ENCODE data around the gene MGAT5.
A peak's percentile ranks its signal among the peaks of the same experiment; 100 is the strongest.

Gene MGAT5

DNA sequence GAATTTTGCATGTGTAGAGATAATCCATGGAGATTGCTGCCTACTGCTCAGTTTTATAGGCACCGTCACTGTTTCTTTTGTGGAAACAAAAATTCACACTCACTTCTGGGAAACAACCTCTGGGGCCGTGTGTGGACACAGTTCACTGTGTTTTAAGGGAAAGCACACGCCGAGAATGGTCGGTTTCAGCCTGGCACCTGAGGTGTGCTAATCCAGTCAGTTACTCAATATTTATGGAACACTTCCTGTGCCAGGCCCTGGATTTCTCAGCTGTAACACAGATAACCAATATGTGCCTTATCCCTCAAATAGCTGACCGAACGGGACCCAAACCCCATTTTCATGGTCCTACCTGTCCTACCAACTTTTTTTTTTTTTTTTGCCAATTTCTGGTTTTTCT, 179.6 kb downstream of the MGAT5 start:
- H3K9me3 ChIP-seq (ENCODE audit: control insufficient read depth, low read length) = no peaks in the 10 kb centered on the region

DNA sequence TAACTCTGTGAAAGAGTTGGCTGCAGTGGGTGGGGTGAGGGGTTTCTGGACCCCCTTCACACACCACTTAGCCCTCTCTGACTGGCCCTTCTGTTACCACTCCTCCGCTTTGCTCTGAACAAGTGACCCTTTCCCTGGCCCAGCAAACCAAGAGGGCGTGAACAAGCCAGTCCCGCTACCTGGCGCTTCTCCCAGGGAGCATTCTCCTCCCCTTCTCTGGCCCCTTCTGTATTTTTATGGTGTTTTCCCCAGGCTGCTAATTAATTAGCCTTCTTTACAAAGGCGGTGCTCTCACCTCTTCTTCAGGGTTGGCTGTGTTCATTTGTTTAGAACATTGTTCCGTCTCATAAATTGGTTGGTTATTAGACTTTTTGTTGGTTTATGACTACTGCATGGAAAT, 180.1 kb downstream of the MGAT5 start:
- no peak overlapping the region for H3K4me2 ChIP-seq (ENCODE audit: low read length, poor library complexity, severe bottlenecking)
- no peak overlapping the region for H4K91ac ChIP-seq (ENCODE audit: low read length)
- H2AK5ac ChIP-seq (ENCODE audit: low read length, severe bottlenecking) = peak overlapping the region; percentile 44
- H3K18ac ChIP-seq (ENCODE audit: low read depth in 1 of 2, low read length in 2 of 2) = no peak overlapping the region
- H3K79me1 ChIP-seq (replicated peaks; ENCODE audit: low read length, poor library complexity, severe bottlenecking) = peaks cover 3% of the 10 kb centered on the region
- no peak overlapping the region for H2AFZ ChIP-seq (ENCODE audit: low read depth, low read length)
- no peak overlapping the region for H2BK12ac ChIP-seq (ENCODE audit: low read length in 2 of 2)
- no peak overlapping the region for H4K8ac ChIP-seq (ENCODE audit: low read length)
- H3K9me3 ChIP-seq (ENCODE audit: control insufficient read depth, low read length) = no peaks in the 10 kb centered on the region
- no peak overlapping the region for H3K4me3 ChIP-seq (ENCODE audit: insufficient read depth in 1 of 2, low read depth in 1 of 2, low read length in 2 of 2)
- no peak for DNase-seq
- no peak overlapping the region for H3K14ac ChIP-seq (ENCODE audit: low read length in 2 of 2)
- peaks cover 15% of the 10 kb centered on the region for H3K4me1 ChIP-seq (ENCODE audit: control insufficient read depth, insufficient read depth, low read depth, low read length)
- WGBS = over 99% methylated on average over 6 of the region's 6 CpGs
- H2BK15ac ChIP-seq (ENCODE audit: low read depth, poor library complexity, severe bottlenecking) = no peak overlapping the region
- H3K36me3 ChIP-seq (ENCODE audit: control insufficient read depth in 1 of 2, insufficient read depth in 2 of 2, low read depth in 1 of 2, low read length in 2 of 2) = peaks cover 0 to 16% of the 10 kb centered on the region in 2 experiments
- H3K27ac ChIP-seq (ENCODE audit: low read length, poor library complexity, severe bottlenecking) = no peak overlapping the region
- no peak overlapping the region for H2BK5ac ChIP-seq (ENCODE audit: low read depth, low read length, poor library complexity, severe bottlenecking)
- H2BK120ac ChIP-seq (ENCODE audit: low read depth, low read length) = no peak overlapping the region
- no peak overlapping the region for H3K9ac ChIP-seq (ENCODE audit: low read length)
- H3K27me3 ChIP-seq (ENCODE audit: control insufficient read depth in 1 of 2, insufficient read depth in 1 of 2, low read length in 2 of 2) = no peaks in the 10 kb centered on the region
- H3K4ac ChIP-seq (ENCODE audit: low read depth in 1 of 2, low read length in 2 of 2) = no peak overlapping the region
- no peak overlapping the region for H3K23ac ChIP-seq (ENCODE audit: low read length in 2 of 2)

More for the DNA sequence above, 179.6 kb downstream of the MGAT5 start:
- Histone ChIP-seq H2AFZ (ENCODE audit: low read depth, low read length) (no peak overlapping the region), H3K14ac (ENCODE audit: low read length in 2 of 2) (no peak overlapping the region), H3K27me3 (ENCODE audit: control insufficient read depth in 1 of 2, insufficient read depth in 1 of 2, low read length in 2 of 2) (no peaks in the 10 kb centered on the region), H3K4ac (ENCODE audit: low read depth in 1 of 2, low read length in 2 of 2) (no peak overlapping the region), H3K18ac (ENCODE audit: low read depth in 1 of 2, low read length in 2 of 2) (no peak overlapping the region), H3K4me1 (ENCODE audit: control insufficient read depth, insufficient read depth, low read depth, low read length) (peaks cover 15% of the 10 kb centered on the region), H3K4me2 (ENCODE audit: low read length, poor library complexity, severe bottlenecking) (no peak overlapping the region), H2BK5ac (ENCODE audit: low read depth, low read length, poor library complexity, severe bottlenecking) (no peak overlapping the region), H2BK15ac (ENCODE audit: low read depth, poor library complexity, severe bottlenecking) (no peak overlapping the region), H2AK5ac (ENCODE audit: low read length, severe bottlenecking) (peak overlapping the region; percentile 31), H3K27ac (ENCODE audit: low read length, poor library complexity, severe bottlenecking) (no peak overlapping the region), H2BK12ac (ENCODE audit: low read length in 2 of 2) (no peak overlapping the region), H4K91ac (ENCODE audit: low read length) (no peak overlapping the region), H3K23ac (ENCODE audit: low read length in 2 of 2) (no peak overlapping the region), H3K4me3 (ENCODE audit: insufficient read depth in 1 of 2, low read depth in 1 of 2, low read length in 2 of 2) (no peak overlapping the region), H3K36me3 (ENCODE audit: control insufficient read depth in 1 of 2, insufficient read depth in 2 of 2, low read depth in 1 of 2, low read length in 2 of 2) (peaks cover 1 to 16% of the 10 kb centered on the region in 2 experiments), H4K8ac (ENCODE audit: low read length) (no peak overlapping the region), H3K79me1 (replicated peaks; ENCODE audit: low read length, poor library complexity, severe bottlenecking) (peaks cover 3% of the 10 kb centered on the region), H3K9ac (ENCODE audit: low read length) (no peak overlapping the region), H2BK120ac (ENCODE audit: low read depth, low read length) (no peak overlapping the region)
- WGBS = 94% methylated on average over 7 of the region's 7 CpGs
- no peak for DNase-seq

DNA sequence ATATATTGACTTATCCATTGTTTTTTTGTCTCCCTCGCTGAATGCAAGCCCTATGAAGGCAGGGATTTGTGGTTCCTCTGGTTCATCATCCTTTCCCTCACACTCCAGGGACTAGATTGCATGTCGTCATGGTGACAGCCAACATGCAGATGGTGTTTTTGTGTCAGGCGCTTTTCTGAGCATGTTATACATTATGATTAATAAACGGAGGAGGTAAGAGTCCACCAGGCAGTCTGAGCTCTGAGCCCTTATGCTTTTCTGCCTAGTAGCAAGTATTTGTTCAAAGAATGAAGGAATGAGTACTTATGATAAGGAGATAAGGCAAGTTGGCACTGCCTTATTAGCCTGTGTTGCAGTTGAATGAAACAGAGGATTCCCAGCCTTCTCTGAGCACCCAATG, 181.6 kb downstream of the MGAT5 start:
- no peak for DNase-seq
- no peak overlapping the region for H2BK12ac ChIP-seq (ENCODE audit: low read length in 2 of 2)
- no peak overlapping the region for H4K8ac ChIP-seq (ENCODE audit: low read length)
- H2BK5ac ChIP-seq (ENCODE audit: low read depth, low read length, poor library complexity, severe bottlenecking) = no peak overlapping the region
- H3K27me3 ChIP-seq (ENCODE audit: control insufficient read depth in 1 of 2, insufficient read depth in 1 of 2, low read length in 2 of 2) = no peaks in the 10 kb centered on the region
- H3K9me3 ChIP-seq (ENCODE audit: control insufficient read depth, low read length) = no peaks in the 10 kb centered on the region
- H2AFZ ChIP-seq (ENCODE audit: low read depth, low read length) = no peak overlapping the region
- H3K4ac ChIP-seq (ENCODE audit: low read depth in 1 of 2, low read length in 2 of 2) = no peak overlapping the region
- H2BK120ac ChIP-seq (ENCODE audit: low read depth, low read length) = no peak overlapping the region
- no peak overlapping the region for H3K23ac ChIP-seq (ENCODE audit: low read length in 2 of 2)
- H2AK5ac ChIP-seq (ENCODE audit: low read length, severe bottlenecking) = no peak overlapping the region
- H3K4me3 ChIP-seq (ENCODE audit: insufficient read depth in 1 of 2, low read depth in 1 of 2, low read length in 2 of 2) = no peak overlapping the region
- peaks cover 3% of the 10 kb centered on the region for H3K79me1 ChIP-seq (replicated peaks; ENCODE audit: low read length, poor library complexity, severe bottlenecking)
- no peak overlapping the region for H3K14ac ChIP-seq (ENCODE audit: low read length in 2 of 2)
- H3K18ac ChIP-seq (ENCODE audit: low read depth in 1 of 2, low read length in 2 of 2) = no peak overlapping the region
- H3K9ac ChIP-seq (ENCODE audit: low read length) = no peak overlapping the region
- peaks cover 15% of the 10 kb centered on the region for H3K4me1 ChIP-seq (ENCODE audit: control insufficient read depth, insufficient read depth, low read depth, low read length)
- no peak overlapping the region for H2BK15ac ChIP-seq (ENCODE audit: low read depth, poor library complexity, severe bottlenecking)
- WGBS = 96% methylated on average over 4 of the region's 4 CpGs
- no peak overlapping the region for H3K4me2 ChIP-seq (ENCODE audit: low read length, poor library complexity, severe bottlenecking)
- no peak overlapping the region for H4K91ac ChIP-seq (ENCODE audit: low read length)
- H3K27ac ChIP-seq (ENCODE audit: low read length, poor library complexity, severe bottlenecking) = no peak overlapping the region
- H3K36me3 ChIP-seq (ENCODE audit: control insufficient read depth in 1 of 2, insufficient read depth in 2 of 2, low read depth in 1 of 2, low read length in 2 of 2) = peaks cover 0 to 21% of the 10 kb centered on the region in 2 experiments

DNA sequence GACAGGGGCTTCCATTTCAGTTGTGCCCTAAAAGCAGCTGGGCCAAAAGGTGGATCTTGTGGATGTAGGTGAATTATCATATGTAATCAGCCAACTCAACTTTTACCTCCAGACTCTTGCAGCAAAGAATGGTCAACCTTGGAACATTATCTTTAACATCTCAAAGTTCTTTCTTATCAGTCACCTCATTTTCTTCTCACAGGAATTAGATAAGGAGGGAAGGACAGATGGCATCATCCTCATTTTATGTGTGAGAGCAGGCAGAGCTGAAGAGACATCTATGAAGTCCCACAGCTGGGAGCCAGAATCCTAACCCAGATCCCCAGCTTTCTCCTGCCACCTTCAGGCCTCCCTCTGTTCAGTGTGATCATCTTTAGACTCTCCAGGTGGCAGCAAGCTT, 182.1 kb downstream of the MGAT5 start:
- DNase-seq = no peak
- peaks cover 0 to 18% of the 10 kb centered on the region in 2 experiments for H3K36me3 ChIP-seq (ENCODE audit: control insufficient read depth in 1 of 2, insufficient read depth in 2 of 2, low read depth in 1 of 2, low read length in 2 of 2)
- H3K4me1 ChIP-seq (ENCODE audit: control insufficient read depth, insufficient read depth, low read depth, low read length) = peaks cover 12% of the 10 kb centered on the region
- H2BK120ac ChIP-seq (ENCODE audit: low read depth, low read length) = no peak overlapping the region
- no peak overlapping the region for H2AK5ac ChIP-seq (ENCODE audit: low read length, severe bottlenecking)
- no peak overlapping the region for H4K91ac ChIP-seq (ENCODE audit: low read length)
- no peak overlapping the region for H2AFZ ChIP-seq (ENCODE audit: low read depth, low read length)
- H3K4ac ChIP-seq (ENCODE audit: low read depth in 1 of 2, low read length in 2 of 2) = no peak overlapping the region
- no peak overlapping the region for H3K4me3 ChIP-seq (ENCODE audit: insufficient read depth in 1 of 2, low read depth in 1 of 2, low read length in 2 of 2)
- no peak overlapping the region for H3K4me2 ChIP-seq (ENCODE audit: low read length, poor library complexity, severe bottlenecking)
- no peak overlapping the region for H2BK5ac ChIP-seq (ENCODE audit: low read depth, low read length, poor library complexity, severe bottlenecking)
- no peaks in the 10 kb centered on the region for H3K27me3 ChIP-seq (ENCODE audit: control insufficient read depth in 1 of 2, insufficient read depth in 1 of 2, low read length in 2 of 2)
- no peak overlapping the region for H3K9ac ChIP-seq (ENCODE audit: low read length)
- H2BK12ac ChIP-seq (ENCODE audit: low read length in 2 of 2) = no peak overlapping the region
- peak overlapping the region in 1 of 2 experiments; percentile 2 for H3K23ac ChIP-seq (ENCODE audit: low read length in 2 of 2)
- H3K27ac ChIP-seq (ENCODE audit: low read length, poor library complexity, severe bottlenecking) = no peak overlapping the region
- no peak overlapping the region for H4K8ac ChIP-seq (ENCODE audit: low read length)
- no peak overlapping the region for H2BK15ac ChIP-seq (ENCODE audit: low read depth, poor library complexity, severe bottlenecking)
- H3K9me3 ChIP-seq (ENCODE audit: control insufficient read depth, low read length) = no peaks in the 10 kb centered on the region
- no peak overlapping the region for H3K18ac ChIP-seq (ENCODE audit: low read depth in 1 of 2, low read length in 2 of 2)
- no peak overlapping the region for H3K14ac ChIP-seq (ENCODE audit: low read length in 2 of 2)
- H3K79me1 ChIP-seq (replicated peaks; ENCODE audit: low read length, poor library complexity, severe bottlenecking) = peaks cover under 1% of the 10 kb centered on the region

Data from mesenchymal stem cell (in vitro differentiated cells and primary cell).